GM21723 (cell line): ENCODE measurements around the gene SNX8.
"Not testable (repeated sequence)": the region's sequence is repeated elsewhere in the genome, so short reads cannot be mapped to it uniquely, and the experiment has no call there.

Experiments
- ATAC-seq: cut with Tn5 transposase; IDR thresholded peaks from one replicate; pipeline ENCODE4 v1.9.1; 2021; ENCODE audit warnings: mild to moderate bottlenecking, moderate library complexity; ENCODE audit not compliant: unreplicated experiment

Gene SNX8

DNA sequence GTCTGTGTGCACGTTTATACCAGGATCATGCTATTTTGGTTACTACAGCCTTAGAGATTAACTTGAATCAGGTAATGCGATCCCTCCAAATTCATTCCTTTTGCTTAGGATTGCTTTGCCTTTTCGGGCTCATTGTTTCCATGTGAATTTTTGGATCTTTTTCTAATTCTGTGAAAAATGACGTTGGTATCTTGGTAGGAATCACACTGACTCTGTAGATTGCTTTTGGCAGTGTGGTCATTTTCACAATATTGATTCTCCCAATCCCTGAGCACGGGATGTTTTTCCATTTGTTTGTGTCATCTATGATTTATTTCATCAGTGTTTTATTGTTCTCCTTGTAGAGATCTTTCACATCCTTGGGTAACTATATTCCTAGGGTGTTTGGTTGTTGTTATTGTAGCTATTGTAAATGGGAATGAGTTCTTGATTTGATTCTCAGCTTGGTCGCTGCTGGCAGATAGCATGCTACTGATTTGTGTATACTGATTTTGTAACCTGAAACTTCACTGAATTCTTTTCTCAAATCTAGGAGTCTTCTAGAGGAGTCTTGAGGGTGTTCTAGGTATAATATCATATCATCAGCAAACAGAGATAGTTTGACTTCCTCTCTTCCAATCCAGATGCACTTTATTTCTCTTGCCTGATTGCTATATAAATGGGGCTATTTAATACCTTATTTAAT lies 18.2 kb downstream of the SNX8 start:
- no peak for ATAC-seq

- ATAC-seq, result no peak
Measured at GRCh38 chr7:2290877-2291276, 23.4 kb downstream of the SNX8 start.

DNA sequence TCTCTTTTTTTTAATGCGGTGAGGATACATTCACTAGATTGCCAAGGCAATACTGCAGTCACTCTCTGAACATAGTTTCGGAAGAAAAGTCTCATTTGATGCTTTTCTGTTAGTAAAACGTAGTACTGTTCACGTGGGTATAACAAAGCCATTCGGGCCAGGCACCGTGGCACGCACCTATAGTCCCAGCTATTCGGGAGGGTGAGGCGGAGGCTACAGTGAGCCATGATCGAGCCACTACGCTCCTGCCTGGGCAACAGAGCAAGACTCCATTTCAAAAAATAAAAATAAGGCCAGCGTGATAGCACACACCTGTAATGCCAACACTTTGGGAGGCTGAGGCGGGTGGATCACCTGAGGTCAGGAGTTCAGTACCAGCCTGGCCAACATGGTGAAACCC lies 24.6 kb downstream of the SNX8 start:
- ATAC-seq, result no peak

- no peak for ATAC-seq
Measured at GRCh38 chr7:2289111-2289586, 25.1 kb downstream of the SNX8 start.

DNA sequence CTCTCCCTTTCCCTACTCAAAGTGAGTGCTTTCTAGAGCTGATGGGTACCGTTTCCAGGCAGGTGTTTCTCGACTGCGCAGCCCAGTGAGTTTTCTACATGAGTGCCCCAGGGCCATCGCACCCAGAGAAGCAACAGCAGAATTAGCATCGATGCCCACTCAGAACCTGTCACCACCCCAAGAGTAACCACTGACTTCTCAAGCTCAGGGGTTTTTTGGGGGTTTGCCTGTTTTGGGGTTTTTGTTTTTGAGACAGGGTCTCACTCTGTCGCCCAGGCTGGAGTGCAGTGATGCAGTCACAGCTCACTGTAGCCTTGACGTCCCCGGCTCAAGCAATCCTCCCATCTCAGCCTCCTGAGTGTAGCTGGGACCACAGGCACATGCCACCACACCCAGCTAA lies 25.7 kb downstream of the SNX8 start:
- peak; percentile 63 for ATAC-seq

GRCh38 chr7:2287745-2288144 lies 26.5 kb downstream of the SNX8 start:
- ATAC-seq, result peak; percentile 35

- no peak for ATAC-seq
Measured at GRCh38 chr7:2283074-2283473, 31.2 kb downstream of the SNX8 start.

GRCh38 chr7:2282185-2282751 lies 32.0 kb downstream of the SNX8 start:
- no peak for ATAC-seq

DNA sequence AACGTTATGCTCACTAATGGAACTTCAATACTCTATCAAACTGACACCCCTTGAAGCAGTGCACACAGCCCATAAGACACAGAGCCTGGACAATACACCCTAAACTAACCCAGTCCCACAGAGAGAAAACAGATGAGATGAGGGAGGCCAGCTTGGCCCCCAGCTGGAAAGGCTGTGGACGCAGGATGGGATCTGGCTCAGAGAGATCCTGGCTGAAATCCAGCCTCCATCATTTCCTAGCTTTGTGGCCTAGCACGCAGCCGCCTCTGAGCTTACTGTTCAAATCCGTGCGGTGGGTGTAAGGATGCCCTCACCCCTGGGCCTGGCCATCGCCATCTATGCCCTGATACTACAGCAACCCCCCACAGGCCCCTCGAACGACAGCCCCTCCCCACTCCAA lies 32.7 kb downstream of the SNX8 start:
- no peak for ATAC-seq

- ATAC-seq, result no peak
Measured at GRCh38 chr7:2280424-2280823, 33.8 kb downstream of the SNX8 start.

GRCh38 chr7:2279896-2280295 lies 34.3 kb downstream of the SNX8 start:
- no peak for ATAC-seq

DNA sequence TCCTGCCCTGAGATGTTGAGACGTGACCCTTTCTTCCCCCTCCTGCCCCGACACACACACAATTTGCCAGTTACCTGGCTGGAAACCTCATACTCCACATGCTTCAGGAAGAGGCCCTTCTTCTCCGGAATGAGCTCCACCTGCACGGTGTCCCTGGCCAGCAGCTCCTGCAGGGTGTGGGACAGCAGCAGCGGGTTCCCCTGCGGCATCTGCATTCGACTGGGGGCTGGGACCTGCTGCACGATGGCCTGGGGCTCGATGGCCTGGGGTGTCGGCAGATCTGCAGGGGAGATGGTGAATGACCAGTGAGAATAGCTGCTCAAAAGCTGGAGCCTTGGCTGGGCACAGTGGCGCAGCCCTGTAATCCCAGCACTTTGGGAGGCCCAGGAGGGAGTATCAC lies 36.2 kb downstream of the SNX8 start:
- ATAC-seq, result no peak

DNA sequence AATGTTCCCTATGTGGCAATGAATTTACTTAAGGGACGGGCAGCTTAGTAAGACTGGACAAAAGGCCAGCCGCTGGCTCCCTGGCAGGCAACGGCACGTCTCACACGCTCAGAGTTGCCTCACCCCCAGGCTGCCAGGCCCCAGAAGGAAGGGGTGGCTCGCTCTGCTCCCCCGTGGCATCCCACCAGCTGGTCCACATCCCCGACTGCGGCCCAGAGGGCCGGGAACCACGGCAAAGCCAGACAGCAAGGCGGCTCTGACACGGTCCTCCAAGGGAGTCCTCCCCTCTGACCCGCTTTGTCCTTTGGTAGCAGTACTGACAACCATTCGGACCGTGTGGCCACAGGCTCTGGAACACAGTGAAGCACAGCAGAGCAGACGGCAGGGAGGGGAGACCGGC lies 38.1 kb downstream of the SNX8 start:
- ATAC-seq, result no peak

DNA sequence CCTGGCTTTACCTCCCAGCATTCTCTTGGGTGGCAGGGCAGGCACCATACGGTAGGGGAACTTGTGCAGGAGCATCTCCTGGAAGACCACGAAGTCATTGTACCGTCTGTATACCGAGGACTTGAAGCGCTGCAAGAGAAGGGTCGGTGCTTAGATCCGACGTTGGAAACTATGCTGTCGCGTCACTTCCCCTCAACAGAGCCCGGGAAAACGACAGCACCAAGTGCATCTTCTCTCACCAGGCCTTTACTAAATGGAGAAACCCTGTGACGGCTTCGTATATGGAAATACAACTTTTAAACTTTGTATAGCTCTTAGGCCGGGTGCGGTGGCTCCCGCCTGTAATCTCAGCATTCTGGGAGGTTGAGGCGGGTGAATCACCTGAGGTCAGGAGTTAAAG lies 39.1 kb downstream of the SNX8 start:
- no peak for ATAC-seq

DNA sequence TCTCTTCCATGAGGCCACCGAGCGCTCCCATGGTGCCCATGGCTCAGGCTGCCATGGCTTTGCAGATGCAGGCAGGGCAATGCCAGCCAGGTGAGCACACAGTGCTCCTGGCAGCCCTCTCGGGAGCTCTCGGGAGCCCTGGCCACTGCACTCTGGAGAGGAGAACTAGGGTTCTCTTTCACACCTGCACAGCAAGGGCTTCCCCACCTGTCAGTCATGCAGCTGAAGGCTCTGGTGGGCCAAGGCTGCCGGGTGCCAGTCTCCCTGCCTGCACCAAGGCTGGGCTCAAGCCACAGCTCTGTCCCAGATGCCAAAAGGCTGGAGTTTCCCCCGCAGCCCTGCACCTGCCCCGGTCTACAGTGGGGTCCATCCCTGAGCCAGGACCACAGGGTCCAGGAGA lies 39.6 kb downstream of the SNX8 start:
- no peak for ATAC-seq

- ATAC-seq, result no peak
Measured at GRCh38 chr7:2273866-2274265, 40.4 kb downstream of the SNX8 start.

- no peak for ATAC-seq
Measured at GRCh38 chr7:2272031-2272430, 42.2 kb downstream of the SNX8 start.

DNA sequence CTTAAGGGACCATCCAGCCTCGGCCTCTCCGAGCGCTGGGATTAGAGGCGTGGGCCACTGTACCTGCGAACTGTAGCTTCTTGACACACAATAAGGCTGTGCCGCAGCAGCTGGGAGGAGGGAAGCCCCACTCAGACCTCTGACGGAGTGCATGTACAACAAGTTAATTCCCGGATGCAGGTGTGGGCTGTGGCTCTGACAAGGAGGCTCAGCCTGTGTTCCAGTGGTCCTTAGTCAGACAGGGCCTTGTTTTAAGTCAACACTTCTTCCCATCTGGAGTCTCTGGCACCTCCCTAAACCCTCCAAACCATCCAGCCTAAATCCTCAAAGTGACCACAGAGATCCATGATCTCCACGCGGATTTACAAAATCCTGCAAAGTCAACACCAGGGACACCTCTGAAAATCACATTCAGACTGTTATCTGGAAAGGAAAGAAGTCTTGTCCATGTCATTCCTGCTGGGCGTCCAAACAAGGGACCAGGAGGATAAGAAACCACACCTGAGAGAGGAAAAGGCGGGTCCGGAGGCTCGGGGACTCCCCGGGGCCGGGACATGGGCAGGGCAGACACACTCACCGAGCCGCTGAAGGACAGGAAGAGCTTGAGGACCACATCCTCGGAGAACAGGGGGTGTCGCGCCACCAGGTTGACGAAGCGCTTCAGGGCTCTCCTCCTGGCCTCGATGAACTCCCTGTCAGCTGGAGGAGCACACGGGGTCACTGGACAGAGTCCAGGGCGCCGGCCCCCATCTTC lies 42.8 kb downstream of the SNX8 start:
- no peak for ATAC-seq

- no peak for ATAC-seq
Measured at GRCh38 chr7:2270495-2270894, 43.7 kb downstream of the SNX8 start.

GRCh38 chr7:2269991-2270460 lies 44.2 kb downstream of the SNX8 start:
- no peak for ATAC-seq

DNA sequence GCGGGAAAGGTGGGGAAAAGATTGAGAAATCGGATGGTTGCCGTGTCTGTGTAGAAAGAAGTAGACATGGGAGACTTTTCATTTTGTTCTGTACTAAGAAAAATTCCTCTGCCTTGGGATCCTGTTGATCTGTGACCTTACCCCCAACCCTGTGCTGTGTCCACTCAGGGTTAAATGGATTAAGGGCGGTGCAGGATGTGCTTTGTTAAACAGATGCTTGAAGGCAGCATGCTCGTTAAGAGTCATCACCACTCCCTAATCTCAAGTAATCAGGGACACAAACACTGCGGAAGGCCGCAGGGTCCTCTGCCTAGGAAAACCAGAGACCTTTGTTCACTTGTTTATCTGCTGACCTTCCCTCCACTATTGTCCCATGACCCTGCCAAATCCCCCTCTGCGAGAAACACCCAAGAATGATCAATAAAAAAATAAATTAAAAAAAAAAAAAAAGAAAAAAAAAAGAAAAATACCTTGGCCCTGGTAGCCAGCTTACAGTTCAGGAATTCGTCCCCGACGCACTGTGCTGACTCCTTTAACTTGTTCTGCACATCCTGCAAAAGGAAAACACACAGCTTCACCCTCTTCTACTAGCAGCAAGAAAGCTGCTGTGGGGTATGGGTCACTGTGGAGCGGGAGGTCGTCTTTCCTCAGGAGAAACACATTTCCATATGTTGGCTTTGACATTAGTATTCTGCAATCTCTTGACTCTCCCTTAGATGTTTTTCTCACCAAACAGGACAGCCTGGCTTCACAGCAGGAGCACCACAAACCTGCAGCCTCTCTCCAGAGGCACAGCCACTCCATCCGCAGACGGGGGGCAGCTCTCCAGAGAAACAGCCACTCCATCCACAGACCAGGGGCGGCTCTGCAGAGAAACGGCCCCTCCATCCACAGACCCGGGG lies 44.9 kb downstream of the SNX8 start:
- ATAC-seq, result not testable (repeated sequence)
